ENCODE results near the gene HAUS7.

HAUS7 gene

DNA sequence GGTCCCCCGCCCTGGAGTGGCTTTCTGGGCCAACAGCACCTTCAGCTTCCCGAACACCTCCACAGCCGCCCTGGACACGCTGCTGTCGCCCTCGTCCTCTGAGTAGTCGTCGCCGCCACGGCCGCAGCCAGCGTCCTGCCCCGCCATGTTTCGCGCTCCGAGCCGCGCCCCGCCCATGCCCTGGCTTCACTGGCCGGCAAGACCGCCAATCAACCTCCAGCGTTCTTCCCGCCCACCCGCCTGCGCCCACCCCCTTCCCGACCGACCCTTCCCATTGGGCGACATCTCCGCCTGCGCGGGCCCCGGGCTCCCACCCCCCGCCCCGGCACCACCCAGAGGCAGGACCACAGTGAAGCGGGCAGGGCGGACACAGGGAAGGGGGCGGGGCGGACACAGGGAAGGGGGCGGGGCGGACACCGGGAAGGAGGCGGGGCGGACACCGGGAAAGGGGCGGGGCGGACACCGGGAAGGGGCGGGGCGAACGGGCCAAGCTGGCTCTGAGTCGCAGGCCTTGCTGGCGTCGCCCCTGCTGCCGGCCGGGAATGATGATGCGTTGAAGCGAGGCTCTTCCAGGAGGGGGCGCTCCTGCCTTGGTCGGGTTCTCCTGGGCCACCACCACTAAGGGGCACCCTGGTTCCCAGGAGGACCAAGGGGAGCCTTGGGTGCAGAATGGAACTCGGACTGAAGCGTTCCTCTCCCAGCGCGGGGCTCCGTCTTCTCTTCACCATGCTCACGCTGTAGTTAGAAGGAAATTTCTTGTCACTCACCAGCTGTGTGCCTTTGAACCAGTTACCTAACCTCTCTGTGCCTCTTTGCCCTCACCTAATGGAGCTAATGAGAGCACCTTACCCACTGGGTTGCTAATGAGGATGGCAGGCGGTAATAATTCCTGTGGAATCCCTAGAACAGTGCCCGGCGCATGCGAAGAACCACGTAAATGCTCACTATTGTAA lies at the start of gene HAUS7:
Gene HAUS7 (minus strand): TSS at position 166 of the 953 bp plus-strand sequence. CDS start 19 bp downstream, at position 147.
- peak; percentile 73 for DNase-seq (ENCODE audit: low spot score)

GRCh38 chrX:153519569-153520286 lies 49.4 kb upstream of the HAUS7 start:
- DNase-seq (ENCODE audit: low spot score) = no peak

- no peak for DNase-seq (ENCODE audit: low spot score)
These were observed 47.8 kb upstream of the HAUS7 start for GRCh38 chrX:153517946-153518834.

DNA sequence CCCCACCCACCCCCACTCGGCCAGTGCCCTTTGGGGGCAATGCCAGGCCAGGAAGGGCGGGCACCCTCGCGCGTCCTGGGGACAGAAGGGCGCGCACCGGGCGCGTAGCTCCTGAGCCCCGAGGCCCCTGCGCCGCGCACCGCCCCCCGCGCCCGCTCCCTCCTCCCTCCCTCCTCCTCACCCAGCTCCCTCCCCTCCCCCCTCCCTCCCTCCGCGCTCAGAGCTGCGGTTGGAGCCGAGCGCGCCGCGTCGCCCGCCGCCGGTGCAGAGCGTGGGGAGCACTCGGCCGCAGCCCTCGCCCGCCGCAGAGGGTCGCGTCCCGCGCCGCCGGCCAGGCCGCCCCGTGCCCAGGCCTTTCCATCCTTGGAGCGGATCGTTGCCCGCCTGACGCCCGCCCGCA lies 47.0 kb upstream of the HAUS7 start, which contains the start of gene ATP2B3:
Gene ATP2B3 (plus strand): TSS at position 220 of the 400 bp plus-strand sequence. CDS start 18,606 bp downstream, outside the sequence.
- no peak for DNase-seq (ENCODE audit: low spot score)

- DNase-seq (ENCODE audit: low spot score) = no peak
These were observed 45.7 kb upstream of the HAUS7 start for GRCh38 chrX:153516073-153516472.

DNA sequence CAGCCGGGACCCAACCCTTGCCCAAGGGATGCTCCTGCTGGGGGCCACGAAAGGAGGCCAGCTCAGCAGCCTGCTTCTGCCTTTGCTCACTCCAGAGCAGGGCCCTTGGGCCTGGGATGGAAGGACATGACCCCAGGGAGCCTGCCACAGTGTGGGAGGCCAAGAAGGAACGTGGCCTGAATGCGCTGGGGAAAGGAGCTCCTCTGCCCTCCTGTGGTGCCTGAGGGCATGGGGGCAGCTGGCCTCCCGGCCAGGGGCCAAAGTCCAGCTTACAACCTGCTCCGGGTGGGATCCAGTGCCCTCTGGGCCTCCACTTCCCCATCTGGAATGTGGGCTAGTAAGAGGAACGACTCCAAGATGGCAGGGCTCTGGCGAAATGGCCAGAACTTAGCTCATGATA lies 45.1 kb upstream of the HAUS7 start:
- DNase-seq (ENCODE audit: low spot score) = no peak

DNA sequence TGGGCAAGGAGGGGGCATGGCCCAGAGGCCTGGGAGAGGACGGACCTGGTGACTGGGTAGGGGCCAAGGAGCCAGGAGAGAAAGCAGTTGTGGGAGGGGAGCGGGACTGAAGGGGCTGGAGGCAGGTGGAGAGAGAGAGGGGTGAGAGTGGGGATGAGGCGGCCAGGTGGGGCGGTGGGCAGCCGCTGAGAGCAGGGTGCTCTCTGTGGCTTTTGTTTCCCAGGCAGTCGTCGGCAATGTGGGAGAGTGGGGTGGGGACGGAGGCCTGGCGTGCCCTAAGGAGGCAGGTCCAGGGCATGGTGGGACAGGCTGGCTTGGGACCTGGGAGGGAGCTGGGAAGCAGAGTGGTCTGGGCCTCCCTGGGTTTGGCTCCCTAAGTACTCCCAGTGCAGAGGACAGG lies 43.9 kb upstream of the HAUS7 start:
- no peak for DNase-seq (ENCODE audit: low spot score)

DNA sequence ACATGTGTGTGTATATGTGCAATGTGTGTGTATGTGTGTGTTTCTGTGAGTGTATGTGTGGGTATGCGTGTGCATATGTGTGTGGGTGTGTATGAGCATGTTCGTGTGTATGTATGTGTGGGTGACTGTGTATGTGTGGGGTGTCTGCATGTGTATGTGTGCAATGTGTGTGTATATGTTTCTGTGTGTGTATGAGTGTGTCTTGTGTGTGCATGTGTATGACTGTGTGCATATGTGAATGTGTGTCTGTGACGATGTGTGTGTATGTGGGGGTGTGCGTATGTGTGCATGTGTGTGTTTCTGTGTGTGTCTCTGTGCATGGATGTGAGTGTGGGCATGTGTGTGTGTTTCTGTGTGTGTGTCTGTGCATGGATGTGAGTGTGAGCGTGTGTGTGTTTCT lies 42.9 kb upstream of the HAUS7 start:
- no peak for DNase-seq (ENCODE audit: low spot score)

- DNase-seq (ENCODE audit: low spot score) = no peak
These were observed 42.1 kb upstream of the HAUS7 start for GRCh38 chrX:153512501-153512893.

DNA sequence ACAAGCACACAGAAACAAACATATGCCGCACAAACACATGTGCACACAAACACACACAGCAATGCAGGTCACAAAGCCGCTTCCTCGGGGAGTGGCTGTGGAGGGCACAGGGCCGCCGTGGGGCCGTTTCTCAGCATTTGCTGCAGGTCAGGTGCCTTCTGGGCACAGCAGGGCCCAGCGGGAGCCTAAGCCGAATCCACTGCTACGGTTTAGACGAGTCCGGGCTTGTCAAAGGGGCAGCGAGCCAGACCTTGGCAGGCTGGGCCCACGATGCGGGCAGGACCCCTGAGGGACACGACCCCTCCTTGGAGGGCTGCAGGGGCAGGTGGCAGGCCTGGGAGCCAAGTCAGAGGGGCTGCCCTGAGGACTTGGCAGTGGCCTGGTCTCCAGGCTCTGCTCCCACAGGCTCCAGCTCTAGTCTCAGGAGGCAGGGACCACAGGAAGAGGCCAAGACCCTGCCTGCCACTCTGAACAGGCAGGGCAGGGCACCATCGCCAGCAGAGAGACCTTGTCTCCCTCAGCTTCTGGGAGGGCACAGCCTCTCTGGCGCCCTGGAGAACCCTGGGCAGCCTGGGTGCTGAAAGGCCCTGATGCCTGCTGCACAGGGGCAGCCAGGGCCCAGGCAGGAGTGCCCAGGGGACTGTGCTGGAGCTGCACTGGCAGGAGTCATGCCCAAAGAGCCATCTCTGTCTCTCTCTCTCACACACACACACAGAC lies 41.6 kb upstream of the HAUS7 start:
- no peak for DNase-seq (ENCODE audit: low spot score)

DNA sequence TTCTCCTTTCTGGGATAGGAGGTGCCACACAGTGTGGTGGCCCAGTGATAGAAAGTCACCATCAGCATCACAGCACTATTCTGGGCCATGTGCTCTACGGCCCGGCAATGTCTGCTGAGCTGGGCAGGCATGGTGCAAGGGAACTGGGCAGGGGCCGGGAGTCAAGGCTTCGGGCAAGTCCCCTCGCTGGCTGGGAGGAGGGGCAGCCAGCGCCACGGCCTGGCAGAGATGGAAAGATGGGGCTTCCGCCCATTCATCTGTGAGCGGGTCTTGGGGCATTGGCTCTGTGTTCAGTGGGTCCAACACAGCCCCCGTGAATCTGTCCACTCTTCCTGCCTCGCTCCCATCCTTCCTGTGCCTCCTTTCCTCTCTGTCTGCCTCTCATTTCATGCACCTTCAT lies 40.0 kb upstream of the HAUS7 start:
- no peak for DNase-seq (ENCODE audit: low spot score)

DNA sequence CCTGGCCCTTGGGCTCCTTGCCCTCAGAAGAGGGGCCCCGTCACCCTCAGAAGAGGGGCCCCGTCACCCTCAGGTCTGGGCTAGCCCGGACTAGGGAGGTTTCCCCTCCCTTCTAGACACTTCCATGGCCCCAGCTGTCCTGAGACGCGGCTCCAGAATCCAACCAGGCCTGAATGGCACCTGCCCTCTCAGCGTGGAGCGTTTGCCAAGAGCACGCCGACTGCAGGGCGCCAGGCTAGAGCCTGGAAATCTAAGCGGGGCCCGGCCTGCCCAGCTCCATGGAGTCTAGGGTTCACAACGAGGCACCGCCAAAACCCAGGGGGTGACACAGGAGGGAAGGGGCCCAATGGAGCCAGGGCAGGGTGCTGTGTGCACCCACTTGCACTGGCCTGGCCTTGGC lies 39.2 kb upstream of the HAUS7 start:
- no peak for DNase-seq (ENCODE audit: low spot score)

DNA sequence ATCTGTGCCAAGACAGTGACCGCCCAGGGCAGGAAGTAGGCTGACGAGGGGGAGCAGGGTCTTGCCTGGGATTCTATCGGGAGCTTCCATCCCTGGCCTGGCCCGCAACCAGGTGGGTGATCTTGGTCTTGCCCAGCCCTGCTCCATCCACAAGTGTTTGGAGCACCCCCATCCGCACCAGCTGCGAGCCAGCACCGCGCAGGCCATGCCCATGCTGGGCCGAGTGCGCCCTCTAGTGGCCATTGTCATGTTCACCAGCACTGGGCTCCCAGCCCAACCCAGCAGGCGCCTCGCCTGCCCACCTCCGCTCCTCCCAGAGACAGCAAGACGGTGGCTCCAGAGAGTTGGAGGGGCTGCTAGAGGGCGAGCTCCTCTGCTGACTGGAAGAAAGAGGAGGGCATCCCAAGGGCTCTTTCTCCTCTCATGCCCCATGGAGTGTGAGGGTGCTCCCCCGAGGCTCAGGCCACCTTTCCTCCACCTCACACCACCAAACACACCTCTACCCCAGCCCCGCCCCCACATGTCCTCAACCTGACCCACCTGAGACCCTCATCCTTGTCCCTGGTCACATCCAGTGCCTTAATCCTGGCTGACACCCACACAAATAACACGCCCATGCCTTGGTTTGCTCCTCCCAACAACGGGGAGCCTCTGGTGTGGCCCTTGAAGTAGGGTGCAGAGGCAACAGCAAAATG lies 37.3 kb upstream of the HAUS7 start:
- peak; percentile 61 for DNase-seq (ENCODE audit: low spot score)

- DNase-seq (ENCODE audit: low spot score) = no peak
These were observed 35.0 kb upstream of the HAUS7 start for GRCh38 chrX:153505361-153505760.

DNA sequence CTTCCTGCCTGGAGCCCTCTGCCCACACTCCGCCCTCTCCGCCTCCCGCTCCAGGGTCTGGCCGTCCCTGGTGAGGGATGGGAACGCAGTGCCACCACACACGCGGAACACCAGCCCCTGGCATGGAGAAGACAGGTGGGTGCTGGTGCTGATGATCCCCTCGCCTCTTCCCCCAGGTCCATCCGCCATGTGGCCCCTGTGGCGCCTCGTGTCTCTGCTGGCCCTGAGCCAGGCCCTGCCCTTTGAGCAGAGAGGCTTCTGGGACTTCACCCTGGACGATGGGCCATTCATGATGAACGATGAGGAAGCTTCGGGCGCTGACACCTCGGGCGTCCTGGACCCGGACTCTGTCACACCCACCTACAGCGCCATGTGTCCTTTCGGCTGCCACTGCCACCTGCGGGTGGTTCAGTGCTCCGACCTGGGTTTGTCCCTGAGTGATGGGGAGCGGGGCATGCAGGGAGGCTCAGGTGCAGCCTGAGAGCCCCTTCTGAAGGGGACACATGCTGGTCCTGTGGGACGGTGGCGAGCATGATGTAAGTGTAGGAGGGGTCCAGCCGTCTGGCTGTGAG lies 34.2 kb upstream of the HAUS7 start:
- DNase-seq (ENCODE audit: low spot score) = no peak

GRCh38 chrX:153502796-153503195 lies 32.4 kb upstream of the HAUS7 start:
- DNase-seq (ENCODE audit: low spot score) = no peak

DNA sequence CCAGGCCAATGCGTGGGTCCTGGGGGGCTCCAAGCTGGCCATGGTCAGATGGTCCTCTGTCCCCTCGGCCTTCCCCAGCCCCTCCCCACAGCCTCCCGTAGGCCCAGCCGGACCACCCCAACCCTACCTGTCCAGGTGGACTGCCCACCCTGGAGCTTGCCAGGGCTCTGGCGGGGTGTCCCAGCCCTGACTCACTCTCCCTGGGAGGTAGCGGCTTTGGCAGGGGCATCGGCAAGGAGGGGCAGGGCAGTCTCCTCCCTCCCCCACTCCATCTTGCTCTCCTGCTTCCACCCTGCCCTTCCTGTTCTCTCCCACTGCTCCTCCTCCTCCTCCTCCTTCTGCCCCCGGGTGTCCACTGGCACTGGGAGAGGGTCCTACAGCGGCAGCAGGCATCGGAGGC lies 31.8 kb upstream of the HAUS7 start:
- no peak for DNase-seq (ENCODE audit: low spot score)

- DNase-seq (ENCODE audit: low spot score) = no peak
These were observed 31.2 kb upstream of the HAUS7 start for GRCh38 chrX:153501530-153501929.

DNA sequence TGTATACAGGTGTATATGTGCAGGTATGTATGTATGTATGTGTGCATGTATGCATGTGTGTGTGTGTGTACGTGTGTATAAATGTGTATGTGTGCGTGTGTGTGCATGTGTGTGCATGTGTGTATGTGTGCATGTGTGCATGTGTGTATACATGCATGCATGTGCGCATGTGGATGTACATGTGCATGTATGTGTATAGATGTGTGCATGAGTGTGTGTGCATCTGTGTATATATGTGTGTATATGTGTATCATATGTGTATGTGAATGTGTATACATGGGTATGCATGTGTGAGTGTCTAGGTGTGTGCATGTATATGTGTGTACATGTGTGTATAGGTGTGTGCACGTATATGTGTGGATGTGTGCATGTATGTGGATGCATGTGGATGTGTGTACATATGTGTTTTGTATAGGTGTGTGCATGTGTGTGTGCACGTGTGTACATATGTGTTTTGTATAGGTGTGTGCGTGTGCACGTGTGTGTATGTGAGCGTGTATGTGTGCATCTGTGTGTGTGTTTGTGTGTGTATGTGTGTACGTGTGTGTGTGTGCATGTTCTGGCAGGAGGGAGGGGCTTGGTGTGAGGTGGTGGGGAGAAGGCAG lies 30.4 kb upstream of the HAUS7 start:
- DNase-seq (ENCODE audit: low spot score) = no peak

GRCh38 chrX:153499876-153500275 lies 29.5 kb upstream of the HAUS7 start:
- DNase-seq (ENCODE audit: low spot score) = no peak
